ENCODE results near the gene GPR152. TPM values are rescaled to one million over a fixed set of nuclear protein-coding genes. Genes with fewer than 3 reads are reported as not detected.

Gene GPR152
- total and polyA plus RNA-seq, 2 of the 8 experiments (the other 6 are each of a cell fraction or from before 2014, with no cell fraction given) = not detected

GRCh38 chr11:67418476-67419281 lies 33.9 kb downstream of the GPR152 start:
- DNase-seq (ENCODE audit: low read depth in 1 of 2, low spot score in 2 of 2) = no peak
- H2BK20ac ChIP-seq (ENCODE audit: low read length) = no peak overlapping the region
- H2BK120ac ChIP-seq (replicated peaks; ENCODE audit: low read depth, low read length) = no peak overlapping the region
- H4K5ac ChIP-seq (ENCODE audit: insufficient read length, low read depth, low read length) = no peak overlapping the region
- H3K4ac ChIP-seq (replicated peaks; ENCODE audit: insufficient read length, low read depth, low read length) = no peak overlapping the region
- H3K4me2 ChIP-seq (ENCODE audit: insufficient read depth in 1 of 2, low read depth in 2 of 2, low read length in 2 of 2) = no peak overlapping the region
- no peak overlapping the region for H3K27ac ChIP-seq (ENCODE audit: low read depth, low read length)
- H4K8ac ChIP-seq (ENCODE audit: extremely low read depth, insufficient read depth, low read length) = no peak overlapping the region; the same call in 1 of the 2 replicates
- no peak overlapping the region for H2AK5ac ChIP-seq (ENCODE audit: low read depth, low read length)
- H4K20me1 ChIP-seq (replicated peaks in 1 of 2; ENCODE audit: control insufficient read depth in 1 of 2, insufficient read depth in 2 of 2, low read length in 2 of 2) = peaks cover 0 to 3% of the 10 kb centered on the region in 2 experiments
- no peak overlapping the region for H3K14ac ChIP-seq (ENCODE audit: insufficient read length)
- no peak overlapping the region for H2BK15ac ChIP-seq (ENCODE audit: low read length)
- peaks cover 12% of the 10 kb centered on the region; the same call in 1 of the 2 replicates for H3K23me2 ChIP-seq (ENCODE audit: low read depth, low read length)
- H3K9ac ChIP-seq (replicated peaks in 1 of 4; ENCODE audit: extremely low read depth in 1 of 4, low read depth in 3 of 4, low read length in 3 of 4) = no peak overlapping the region
- H3K18ac ChIP-seq (ENCODE audit: extremely low read depth, low read length) = no peak overlapping the region
- no peak overlapping the region for H3K56ac ChIP-seq (replicated peaks; ENCODE audit: insufficient read length, low read depth, low read length)
- no peak overlapping the region for H2BK12ac ChIP-seq (ENCODE audit: low read depth, low read length)
- no peak for FAIRE-seq
- H3K27me3 ChIP-seq (replicated peaks in 1 of 4; ENCODE audit: control insufficient read depth in 3 of 4, extremely low read depth in 1 of 4, insufficient read depth in 3 of 4, low read length in 3 of 4) = peaks cover 0 to 8% (median 5%) of the 10 kb centered on the region in 4 experiments; a peak in 5 of 7 replicates
- H3K9me3 ChIP-seq (ENCODE audit: insufficient read depth in 2 of 2, low read depth in 1 of 2, low read length in 1 of 2) = no peaks in the 10 kb centered on the region
- H3K23ac ChIP-seq (ENCODE audit: insufficient read length) = no peak overlapping the region
- no peak overlapping the region for H4K91ac ChIP-seq (replicated peaks; ENCODE audit: insufficient read length, low read length)
- H3K79me2 ChIP-seq (ENCODE audit: control insufficient read depth in 1 of 2, insufficient read depth in 2 of 2, low read length in 2 of 2) = no peaks in the 10 kb centered on the region
- 86% methylated on average over 24 of the region's 26 CpGs; no CpG with 5 or more reads in 1 of the 2 experiments for WGBS, 2 experiments (ENCODE audit: extremely low coverage in 1 of 2, insufficient coverage in 1 of 2, insufficient read length in 1 of 2, insufficient replicate concordance in 2 of 2, low coverage in 1 of 2, low lambda C conversion rate in 2 of 2, missing lambda C conversion rate in 1 of 2)
- no peak overlapping the region for H2BK5ac ChIP-seq (ENCODE audit: low read depth, low read length)
- peaks cover 4 to 15% (median 11%) of the 10 kb centered on the region in 4 experiments for H3K4me1 ChIP-seq (replicated peaks in 1 of 4; ENCODE audit: control insufficient read depth in 3 of 4, insufficient read depth in 4 of 4, low read length in 3 of 4)
- no peaks in the 10 kb centered on the region for H3K36me3 ChIP-seq (ENCODE audit: control insufficient read depth in 2 of 4, insufficient read depth in 4 of 4, low read length in 3 of 4)
- no peak overlapping the region for H3K4me3 ChIP-seq (ENCODE audit: extremely low read depth in 1 of 4, insufficient read depth in 2 of 4, low read depth in 3 of 4, low read length in 4 of 4)
- ChIA-PET CTCF (ENCODE audit: partially characterized antibody) (interaction anchor here (0.6 to 2.4 kb wide), 6 partner anchors 16 to 210 kb away, joined by 3 to 13 read pairs (median 4); partner anchors contain the start of genes PITPNM1, PPP1CA, TBC1D10C and TMEM134), POLR2A (ENCODE audit: partially characterized antibody) (interaction anchor here (0.6 to 10.2 kb wide), 9 partner anchors 9 to 49 kb away, joined by 3 to 104 read pairs (median 4); partner anchors contain the start of genes PTPRCAP, RPS6KB2 and TBC1D10C)
- no peaks in the 10 kb centered on the region for H3K79me1 ChIP-seq (ENCODE audit: low read depth, low read length)
- H2AFZ ChIP-seq (ENCODE audit: low read length) = no peak overlapping the region

Data from H1 (cell line).